Measurements from ENCODE around the gene COL18A1. TPM values are rescaled to one million over a fixed set of nuclear protein-coding genes. Genes with fewer than 3 reads are reported as not detected.

Gene COL18A1
- total RNA-seq, 1 donor from 2014 or later, result 9.5 TPM

DNA sequence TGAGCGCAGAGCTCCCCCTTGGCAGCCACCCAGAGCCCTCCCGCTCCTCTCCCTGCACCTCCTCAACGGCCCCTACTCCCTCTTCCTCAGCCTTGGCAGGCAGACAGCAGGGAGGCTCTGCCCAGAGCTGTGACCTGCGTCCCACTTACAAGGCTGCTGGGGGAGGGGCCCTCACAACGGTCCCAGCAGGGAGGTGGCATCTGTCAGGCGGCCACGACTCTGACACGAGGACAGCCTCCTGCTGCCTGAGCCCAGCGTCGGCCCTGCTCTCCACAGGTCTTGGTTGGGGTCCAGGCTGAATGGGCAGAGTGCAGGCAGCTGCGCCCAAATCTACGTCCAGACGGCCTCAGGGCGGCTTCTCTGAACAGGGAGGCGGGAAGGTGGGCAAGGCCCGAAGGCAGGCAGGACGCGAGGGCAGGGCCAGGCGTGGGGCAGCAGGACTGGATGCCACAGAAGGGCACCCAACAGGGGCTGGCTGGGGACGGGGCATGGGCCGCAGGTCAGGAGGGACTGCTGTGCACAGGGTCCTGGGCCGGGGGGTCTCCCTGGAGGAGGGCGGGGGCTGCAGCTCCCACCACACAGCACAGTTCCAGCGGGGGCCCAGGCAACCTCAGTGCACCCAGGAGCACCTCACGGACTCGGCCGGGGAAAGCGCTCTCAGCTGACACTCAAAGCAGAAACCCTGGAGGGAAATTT is 129.8 kb downstream of the COL18A1 start:
- peak; percentile 85 for DNase-seq
- peaks cover 5% of the 10 kb centered on the region for H3K9me3 Mint-ChIP-seq (ENCODE audit: unreplicated experiment)
- peaks cover 8% of the 10 kb centered on the region for H3K4me1 Mint-ChIP-seq (ENCODE audit: low read depth, unreplicated experiment)
- peak overlapping the region; percentile 42 for H3K4me3 Mint-ChIP-seq (ENCODE audit: unreplicated experiment)
- TF ChIP-seq, protein P1, sequence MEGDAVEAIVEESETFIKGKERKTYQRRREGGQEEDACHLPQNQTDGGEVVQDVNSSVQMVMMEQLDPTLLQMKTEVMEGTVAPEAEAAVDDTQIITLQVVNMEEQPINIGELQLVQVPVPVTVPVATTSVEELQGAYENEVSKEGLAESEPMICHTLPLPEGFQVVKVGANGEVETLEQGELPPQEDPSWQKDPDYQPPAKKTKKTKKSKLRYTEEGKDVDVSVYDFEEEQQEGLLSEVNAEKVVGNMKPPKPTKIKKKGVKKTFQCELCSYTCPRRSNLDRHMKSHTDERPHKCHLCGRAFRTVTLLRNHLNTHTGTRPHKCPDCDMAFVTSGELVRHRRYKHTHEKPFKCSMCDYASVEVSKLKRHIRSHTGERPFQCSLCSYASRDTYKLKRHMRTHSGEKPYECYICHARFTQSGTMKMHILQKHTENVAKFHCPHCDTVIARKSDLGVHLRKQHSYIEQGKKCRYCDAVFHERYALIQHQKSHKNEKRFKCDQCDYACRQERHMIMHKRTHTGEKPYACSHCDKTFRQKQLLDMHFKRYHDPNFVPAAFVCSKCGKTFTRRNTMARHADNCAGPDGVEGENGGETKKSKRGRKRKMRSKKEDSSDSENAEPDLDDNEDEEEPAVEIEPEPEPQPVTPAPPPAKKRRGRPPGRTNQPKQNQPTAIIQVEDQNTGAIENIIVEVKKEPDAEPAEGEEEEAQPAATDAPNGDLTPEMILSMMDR (IDR thresholded peaks at IDR 0.05; ENCODE audit: partially characterized antibody, unreplicated experiment), result no peak
- peak overlapping the region; percentile 84 for H3K27ac Mint-ChIP-seq (ENCODE audit: unreplicated experiment)
- peaks cover 4% of the 10 kb centered on the region for H3K27me3 Mint-ChIP-seq (ENCODE audit: unreplicated experiment)
- H3K36me3 Mint-ChIP-seq (ENCODE audit: unreplicated experiment), result no peaks in the 10 kb centered on the region

DNA sequence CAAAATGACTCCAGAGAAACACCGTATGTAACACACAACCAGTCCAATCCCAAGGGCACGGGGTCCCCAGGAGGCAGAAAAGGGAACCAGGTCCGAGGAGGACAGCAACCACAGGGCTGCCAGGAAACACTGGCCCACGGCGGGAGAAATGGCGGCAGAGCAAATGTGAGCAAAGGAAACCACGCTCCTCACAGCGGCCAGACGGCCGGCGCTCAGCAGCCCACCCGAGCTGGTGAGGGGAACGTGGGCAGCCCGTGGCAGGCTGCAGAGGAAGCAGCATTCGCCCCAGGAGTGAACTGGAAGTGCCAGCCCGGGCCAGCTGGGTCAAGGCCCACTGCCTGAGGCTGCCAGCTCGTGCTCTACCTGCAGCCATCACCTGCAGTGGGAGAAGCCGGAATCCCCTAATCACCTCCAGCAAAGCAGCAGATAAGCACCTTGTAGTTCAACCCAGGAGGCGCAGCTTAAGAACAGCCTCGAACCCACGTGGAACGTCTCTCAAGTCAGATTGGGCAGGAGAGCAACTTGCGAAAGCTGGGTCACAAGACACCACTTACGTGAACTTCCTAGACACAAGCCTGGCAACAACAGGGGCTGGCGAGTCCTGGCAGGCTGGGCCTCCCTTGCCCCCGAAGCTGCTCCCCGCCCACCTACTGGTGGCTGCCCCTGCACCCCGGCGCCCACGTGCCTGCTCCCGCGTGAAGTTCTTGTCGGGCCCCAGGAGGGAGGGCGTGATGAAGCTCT is 130.5 kb downstream of the COL18A1 start:
- TF ChIP-seq, protein P1 (IDR thresholded peaks at IDR 0.05; ENCODE audit: partially characterized antibody, unreplicated experiment), result no peak
- Mint-ChIP-seq H3K27ac (ENCODE audit: unreplicated experiment) (peak overlapping the region; percentile 84), H3K4me1 (ENCODE audit: low read depth, unreplicated experiment) (peaks cover 8% of the 10 kb centered on the region), H3K27me3 (ENCODE audit: unreplicated experiment) (peaks cover 7% of the 10 kb centered on the region), H3K4me3 (ENCODE audit: unreplicated experiment) (no peak overlapping the region), H3K36me3 (ENCODE audit: unreplicated experiment) (no peaks in the 10 kb centered on the region), H3K9me3 (ENCODE audit: unreplicated experiment) (peaks cover 5% of the 10 kb centered on the region)
- DNase-seq, result peak; percentile 9

DNA sequence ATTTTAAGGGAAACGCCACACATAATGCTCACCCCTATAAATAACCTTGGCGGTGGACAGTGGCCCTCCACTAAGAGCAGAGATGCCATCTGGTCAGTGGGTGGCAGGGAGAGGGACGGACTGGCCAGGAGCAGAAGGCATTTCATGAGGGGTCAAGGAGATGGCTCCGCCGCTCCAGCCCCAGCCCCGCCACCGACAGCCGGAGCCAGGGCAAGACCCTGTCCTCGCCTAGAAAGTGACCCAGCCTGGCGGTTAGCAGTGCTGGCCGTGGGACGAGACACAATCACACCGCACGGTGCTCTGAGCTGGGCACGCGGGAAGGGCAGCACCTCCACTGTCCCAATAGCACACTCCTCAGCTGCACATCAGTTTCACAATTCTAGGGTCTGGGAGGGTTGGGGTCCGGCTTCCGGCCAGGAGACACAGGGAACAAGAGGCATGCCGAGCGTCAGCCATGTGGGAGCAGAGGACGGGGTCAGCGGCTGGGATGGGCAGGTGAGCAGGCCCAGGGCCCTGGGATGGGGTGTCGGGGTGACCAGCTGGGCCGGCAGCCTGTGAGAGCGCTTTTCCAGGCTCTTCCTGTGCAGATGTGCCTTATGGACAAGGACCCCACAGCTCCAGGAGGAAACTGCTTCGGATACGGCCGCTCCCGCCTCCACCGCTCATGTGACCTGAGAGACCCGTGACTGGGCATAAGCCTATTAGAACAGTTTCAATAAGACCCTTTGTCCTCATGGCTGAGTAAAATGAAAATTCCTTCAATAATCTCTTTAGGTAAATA is 131.5 kb downstream of the COL18A1 start:
- Mint-ChIP-seq H3K27me3 (ENCODE audit: unreplicated experiment) (peaks cover 10% of the 10 kb centered on the region), H3K9me3 (ENCODE audit: unreplicated experiment) (peaks cover 8% of the 10 kb centered on the region), H3K4me3 (ENCODE audit: unreplicated experiment) (no peak overlapping the region), H3K36me3 (ENCODE audit: unreplicated experiment) (no peaks in the 10 kb centered on the region), H3K27ac (ENCODE audit: unreplicated experiment) (no peak overlapping the region), H3K4me1 (ENCODE audit: low read depth, unreplicated experiment) (peaks cover 11% of the 10 kb centered on the region)
- peak; percentile 39 for DNase-seq
- TF ChIP-seq, protein P1 (IDR thresholded peaks at IDR 0.05; ENCODE audit: partially characterized antibody, unreplicated experiment), result no peak

DNA sequence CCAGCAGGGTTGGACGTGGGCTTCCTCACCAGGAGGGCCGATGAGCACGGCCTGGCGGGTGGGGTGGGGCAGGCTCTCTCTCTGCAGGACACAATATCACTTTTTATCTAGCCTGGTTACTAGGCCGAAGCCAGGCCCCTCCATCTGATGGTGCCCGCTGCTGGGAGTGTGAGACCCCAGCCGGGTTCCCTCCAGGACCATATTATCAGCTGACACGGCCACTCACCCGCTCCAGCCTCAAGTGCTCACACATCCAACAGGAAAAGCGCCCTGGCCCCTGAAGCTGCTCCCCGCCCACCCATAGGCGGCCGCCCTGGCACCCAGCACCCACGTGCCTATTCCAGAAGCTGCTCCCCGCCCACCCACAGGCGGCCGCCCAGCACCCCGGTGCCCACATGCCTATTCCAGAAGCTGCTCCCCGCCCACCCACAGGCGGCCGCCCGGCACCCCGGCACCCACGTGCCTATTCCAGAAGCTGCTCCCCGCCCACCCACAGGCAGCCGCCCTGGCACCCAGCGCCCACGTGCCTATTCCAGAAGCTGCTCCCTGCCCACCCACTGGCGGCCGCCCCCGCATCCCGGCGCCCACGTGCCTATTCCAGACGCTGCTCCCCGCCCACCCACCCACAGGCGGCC is 132.3 kb downstream of the COL18A1 start:
- Mint-ChIP-seq H3K27ac (ENCODE audit: unreplicated experiment) (no peak overlapping the region), H3K36me3 (ENCODE audit: unreplicated experiment) (no peaks in the 10 kb centered on the region), H3K27me3 (ENCODE audit: unreplicated experiment) (peaks cover 10% of the 10 kb centered on the region), H3K4me1 (ENCODE audit: low read depth, unreplicated experiment) (peaks cover 11% of the 10 kb centered on the region), H3K9me3 (ENCODE audit: unreplicated experiment) (peaks cover 8% of the 10 kb centered on the region), H3K4me3 (ENCODE audit: unreplicated experiment) (no peak overlapping the region)
- TF ChIP-seq, protein P1 (IDR thresholded peaks at IDR 0.05; ENCODE audit: partially characterized antibody, unreplicated experiment), result no peak
- peak; percentile 17 for DNase-seq
